ENCODE data around the gene WDR83.

DNA sequence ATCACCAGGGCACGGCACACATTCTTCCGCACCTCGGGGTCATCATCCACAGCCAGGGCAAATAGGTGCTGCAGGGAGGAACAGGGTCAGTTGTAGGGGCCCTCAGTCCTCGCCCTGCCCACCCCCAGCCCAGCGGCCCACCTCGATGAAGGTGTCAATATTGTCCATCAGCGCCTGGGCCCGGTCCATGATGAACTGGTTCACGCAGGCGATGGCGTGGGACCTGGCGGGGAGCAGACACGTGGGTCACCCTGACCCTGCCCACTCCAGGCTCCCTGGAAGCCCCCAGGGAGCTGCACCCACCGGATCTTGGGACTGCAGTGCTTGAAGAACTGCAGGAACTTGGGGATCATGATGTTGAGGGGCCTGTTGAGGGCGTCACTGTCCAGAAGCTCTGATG is 48.5 kb downstream of the WDR83 start:
- TF ChIP-seq, protein P1, sequence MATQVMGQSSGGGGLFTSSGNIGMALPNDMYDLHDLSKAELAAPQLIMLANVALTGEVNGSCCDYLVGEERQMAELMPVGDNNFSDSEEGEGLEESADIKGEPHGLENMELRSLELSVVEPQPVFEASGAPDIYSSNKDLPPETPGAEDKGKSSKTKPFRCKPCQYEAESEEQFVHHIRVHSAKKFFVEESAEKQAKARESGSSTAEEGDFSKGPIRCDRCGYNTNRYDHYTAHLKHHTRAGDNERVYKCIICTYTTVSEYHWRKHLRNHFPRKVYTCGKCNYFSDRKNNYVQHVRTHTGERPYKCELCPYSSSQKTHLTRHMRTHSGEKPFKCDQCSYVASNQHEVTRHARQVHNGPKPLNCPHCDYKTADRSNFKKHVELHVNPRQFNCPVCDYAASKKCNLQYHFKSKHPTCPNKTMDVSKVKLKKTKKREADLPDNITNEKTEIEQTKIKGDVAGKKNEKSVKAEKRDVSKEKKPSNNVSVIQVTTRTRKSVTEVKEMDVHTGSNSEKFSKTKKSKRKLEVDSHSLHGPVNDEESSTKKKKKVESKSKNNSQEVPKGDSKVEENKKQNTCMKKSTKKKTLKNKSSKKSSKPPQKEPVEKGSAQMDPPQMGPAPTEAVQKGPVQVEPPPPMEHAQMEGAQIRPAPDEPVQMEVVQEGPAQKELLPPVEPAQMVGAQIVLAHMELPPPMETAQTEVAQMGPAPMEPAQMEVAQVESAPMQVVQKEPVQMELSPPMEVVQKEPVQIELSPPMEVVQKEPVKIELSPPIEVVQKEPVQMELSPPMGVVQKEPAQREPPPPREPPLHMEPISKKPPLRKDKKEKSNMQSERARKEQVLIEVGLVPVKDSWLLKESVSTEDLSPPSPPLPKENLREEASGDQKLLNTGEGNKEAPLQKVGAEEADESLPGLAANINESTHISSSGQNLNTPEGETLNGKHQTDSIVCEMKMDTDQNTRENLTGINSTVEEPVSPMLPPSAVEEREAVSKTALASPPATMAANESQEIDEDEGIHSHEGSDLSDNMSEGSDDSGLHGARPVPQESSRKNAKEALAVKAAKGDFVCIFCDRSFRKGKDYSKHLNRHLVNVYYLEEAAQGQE (IDR thresholded peaks at IDR 0.05; ENCODE audit: insufficient read depth in 1 of 2, low read depth in 2 of 2, low read length in 2 of 2), result no peak
- TF ChIP-seq TAF1 (IDR thresholded peaks at IDR 0.05; ENCODE audit: borderline replicate concordance, insufficient read depth, low read length), result no peak
- no peak for TF ChIP-seq POLR2AphosphoS5 (IDR thresholded peaks at IDR 0.05; ENCODE audit: low read depth, low read length)
- TF ChIP-seq SIN3A (IDR thresholded peaks at IDR 0.05; ENCODE audit: borderline replicate concordance, insufficient read depth, low read length), result no peak
